Mesendoderm (in vitro differentiated cells): ENCODE data around the gene TPSD1.
"Not testable (repeated sequence)": the region's sequence is repeated elsewhere in the genome, so short reads cannot be mapped to it uniquely, and the experiment has no call there.

Experiments used
- DNase-seq: peaks from one replicate; pipeline ENCODE4 v3.0.0; 2013
- H2AK5ac ChIP-seq: 2 replicates; pipeline ENCODE4 v1.6.1; 2013; ENCODE audit warnings: low read length, inconsistent platforms
- H2BK120ac ChIP-seq: 2 replicates; pipeline ENCODE4 v1.6.1; 2013; ENCODE audit warnings: low read depth, mild to moderate bottlenecking, low read length, moderate library complexity, mixed read lengths
- H2BK15ac ChIP-seq: replicated peaks from 2 replicates; pipeline ENCODE4 v1.6.1; 2013; ENCODE audit warnings: low read depth, mild to moderate bottlenecking, moderate library complexity
- H2BK5ac ChIP-seq: 2 replicates; pipeline ENCODE4 v1.6.1; 2013; ENCODE audit warnings: low read length, inconsistent platforms
- H3K18ac ChIP-seq: 2 replicates; pipeline ENCODE4 v1.6.1; 2013; ENCODE audit warnings: mild to moderate bottlenecking, low read length, mixed read lengths
- H3K23ac ChIP-seq: one replicate; pipeline ENCODE4 v1.6.1; 2013; ENCODE audit warnings: low read length
- H3K27ac ChIP-seq: 2 replicates; pipeline ENCODE4 v1.5.1; 2013; ENCODE audit warnings: low read depth, mild to moderate bottlenecking, inconsistent platforms, low read length, moderate library complexity
- H3K27me3 ChIP-seq: 2 replicates; pipeline ENCODE4 v1.6.1; 2013; ENCODE audit warnings: low read length, control low read depth, mild to moderate bottlenecking, inconsistent platforms; ENCODE audit not compliant: insufficient read depth, poor library complexity
- H3K36me3 ChIP-seq: 2 replicates; pipeline ENCODE4 v1.6.1; 2013; ENCODE audit warnings: low read length, inconsistent platforms; ENCODE audit not compliant: control insufficient read depth, insufficient read depth
- H3K4ac ChIP-seq: one replicate; pipeline ENCODE4 v1.6.1; 2013; ENCODE audit warnings: low read depth, mild to moderate bottlenecking, low read length, moderate library complexity
- H3K4me1 ChIP-seq: 2 replicates; pipeline ENCODE4 v1.6.1; 2013; ENCODE audit warnings: low read depth, low read length, inconsistent platforms; ENCODE audit not compliant: control insufficient read depth
- H3K4me2 ChIP-seq: 2 replicates; pipeline ENCODE4 v1.6.1; 2013; ENCODE audit warnings: low read length
- H3K4me3 ChIP-seq: 2 replicates; pipeline ENCODE4 v1.5.1; 2013; ENCODE audit warnings: mild to moderate bottlenecking, low read length
- H3K56ac ChIP-seq: one replicate; pipeline ENCODE4 v1.6.1; 2013; ENCODE audit warnings: low read length
- H3K79me1 ChIP-seq: 2 replicates; pipeline ENCODE4 v1.6.1; 2013; ENCODE audit warnings: low read length, inconsistent platforms
- H3K79me2 ChIP-seq: 2 replicates; pipeline ENCODE4 v1.6.1; 2013; ENCODE audit warnings: mild to moderate bottlenecking, low read length; ENCODE audit not compliant: control insufficient read depth, insufficient read depth
- H3K9ac ChIP-seq: 2 replicates; pipeline ENCODE4 v1.6.1; 2013; ENCODE audit warnings: low read length, inconsistent platforms
- H4K5ac ChIP-seq: one replicate; pipeline ENCODE4 v1.6.1; 2013; ENCODE audit warnings: low read length
- H4K8ac ChIP-seq: one replicate; pipeline ENCODE4 v1.6.1; 2013; ENCODE audit warnings: low read depth, mild to moderate bottlenecking, control low read depth, low read length, moderate library complexity
- WGBS: extraction: QIAGEN DNeasy Blood & Tissue Kit; methylation state at CpG from one replicate; pipeline ENCODE4 v1.1.7; 2013; ENCODE audit warnings: low lambda C conversion rate, missing lambda C conversion rate; ENCODE audit not compliant: insufficient coverage; ENCODE audit errors: extremely low coverage; 5-methylcytosine and 5-hydroxymethylcytosine counted together

TPSD1 gene

GRCh38 chr16:1271724-1272413 lies 16.0 kb downstream of the TPSD1 start:
- not testable (repeated sequence) for DNase-seq, H3K27ac ChIP-seq, H3K4ac ChIP-seq, H2BK120ac ChIP-seq, H3K4me1 ChIP-seq, H3K4me3 ChIP-seq, H3K23ac ChIP-seq, H2AK5ac ChIP-seq, H3K56ac ChIP-seq, H3K18ac ChIP-seq, H3K4me2 ChIP-seq, H4K8ac ChIP-seq, H3K79me1 ChIP-seq, H2BK15ac ChIP-seq, H3K9ac ChIP-seq, H3K27me3 ChIP-seq, H2BK5ac ChIP-seq, H3K79me2 ChIP-seq, H4K5ac ChIP-seq, H3K36me3 ChIP-seq
- WGBS, result no CpG with 5 or more reads among the region's 19 CpGs

DNA sequence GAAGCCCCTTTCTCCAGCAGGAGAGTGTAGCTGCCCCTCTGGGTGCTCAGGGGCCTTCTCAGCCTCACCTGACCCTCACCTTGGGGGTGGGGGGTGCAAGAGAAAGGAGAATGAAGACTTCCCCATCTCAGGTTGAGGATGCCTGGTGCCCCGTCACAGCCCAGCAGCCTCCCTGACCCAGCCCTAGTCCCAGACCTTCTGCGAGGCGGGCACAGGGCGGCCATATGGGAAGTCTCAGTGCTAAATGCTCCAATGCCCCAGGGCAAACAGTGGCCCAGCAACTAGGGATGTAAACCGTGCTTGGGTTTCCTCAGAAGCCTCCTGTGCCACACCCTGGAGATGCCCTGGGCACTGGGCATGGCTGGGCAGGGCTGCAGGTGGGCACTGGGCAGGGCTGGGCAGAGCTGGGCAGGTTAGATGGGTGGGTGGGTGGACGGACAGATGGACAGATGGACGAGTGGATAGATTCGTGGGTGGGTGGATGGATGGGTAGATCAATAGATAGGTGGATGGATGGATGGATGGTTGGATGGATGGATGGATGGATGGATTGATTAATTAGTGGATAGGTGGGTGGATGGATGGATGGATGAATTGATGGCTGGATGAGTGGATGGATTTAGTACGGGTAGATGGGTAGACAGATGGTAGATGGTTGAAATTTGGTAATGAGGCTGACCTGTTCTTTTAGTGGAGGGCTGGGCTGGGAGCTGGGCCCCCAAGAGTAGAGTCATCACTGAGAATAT lies 16.8 kb downstream of the TPSD1 start:
- Histone ChIP-seq H3K27me3 (no peaks in the 10 kb centered on the region), H4K5ac (no peak overlapping the region), H3K23ac (no peak overlapping the region), H2BK120ac (no peak overlapping the region), H3K27ac (no peak overlapping the region), H3K4ac (no peak overlapping the region), H3K4me3 (no peak overlapping the region), H3K4me2 (no peak overlapping the region), H2AK5ac (no peak overlapping the region), H3K79me2 (no peaks in the 10 kb centered on the region), H3K79me1 (no peaks in the 10 kb centered on the region), H3K56ac (no peak overlapping the region), H3K4me1 (no peaks in the 10 kb centered on the region), H3K9ac (no peak overlapping the region), H3K18ac (no peak overlapping the region), H4K8ac (no peak overlapping the region), H2BK5ac (no peak overlapping the region), H3K36me3 (no peaks in the 10 kb centered on the region), H2BK15ac (no peak overlapping the region)
- WGBS, result no CpG with 5 or more reads among the region's 9 CpGs
- no peak for DNase-seq

- no peak overlapping the region for H3K23ac ChIP-seq
- WGBS, result no CpG with 5 or more reads among the region's 15 CpGs
- H3K4me1 ChIP-seq, result no peaks in the 10 kb centered on the region
- no peak overlapping the region for H4K5ac ChIP-seq
- no peak overlapping the region for H3K27ac ChIP-seq
- no peak overlapping the region for H2AK5ac ChIP-seq
- no peak overlapping the region for H4K8ac ChIP-seq
- no peak overlapping the region for H3K4me2 ChIP-seq
- H3K4ac ChIP-seq, result no peak overlapping the region
- no peak overlapping the region for H3K4me3 ChIP-seq
- no peak overlapping the region for H2BK5ac ChIP-seq
- H2BK15ac ChIP-seq, result no peak overlapping the region
- H3K36me3 ChIP-seq, result no peaks in the 10 kb centered on the region
- H3K56ac ChIP-seq, result no peak overlapping the region
- H3K27me3 ChIP-seq, result no peaks in the 10 kb centered on the region
- H2BK120ac ChIP-seq, result no peak overlapping the region
- H3K18ac ChIP-seq, result no peak overlapping the region
- no peak overlapping the region for H3K9ac ChIP-seq
- DNase-seq, result no peak
- H3K79me1 ChIP-seq, result no peaks in the 10 kb centered on the region
- no peaks in the 10 kb centered on the region for H3K79me2 ChIP-seq
Observed at GRCh38 chr16:1273816-1274215, 17.9 kb downstream of the TPSD1 start.

DNA sequence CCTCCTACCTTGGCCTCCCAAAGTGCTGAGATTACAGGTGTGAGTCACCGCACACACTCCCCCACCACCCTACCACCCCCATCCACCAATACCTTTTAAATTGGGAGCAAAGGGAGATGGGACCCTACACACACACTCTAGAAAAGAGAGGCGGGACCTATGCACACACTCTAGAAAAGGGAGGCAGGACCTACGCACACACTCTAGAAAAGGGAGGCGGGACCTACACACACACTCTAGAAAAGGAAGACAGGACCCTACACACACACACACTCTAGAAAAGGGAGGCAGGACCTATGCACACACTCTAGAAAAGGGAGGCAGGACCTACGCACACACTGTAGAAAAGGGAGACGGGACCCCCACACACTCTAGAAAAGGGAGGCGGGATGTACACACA lies 18.9 kb downstream of the TPSD1 start:
- H2AK5ac ChIP-seq, result no peak overlapping the region
- H3K79me2 ChIP-seq, result no peaks in the 10 kb centered on the region
- peak; percentile 19 for DNase-seq
- no peak overlapping the region for H2BK5ac ChIP-seq
- H3K27ac ChIP-seq, result no peak overlapping the region
- H2BK15ac ChIP-seq, result no peak overlapping the region
- no peak overlapping the region for H3K4me3 ChIP-seq
- no peak overlapping the region for H3K23ac ChIP-seq
- H3K18ac ChIP-seq, result no peak overlapping the region
- no peak overlapping the region for H4K8ac ChIP-seq
- no peak overlapping the region for H2BK120ac ChIP-seq
- no peaks in the 10 kb centered on the region for H3K27me3 ChIP-seq
- no peaks in the 10 kb centered on the region for H3K36me3 ChIP-seq
- H4K5ac ChIP-seq, result no peak overlapping the region
- WGBS, result no CpG with 5 or more reads among the region's 7 CpGs
- no peak overlapping the region for H3K4ac ChIP-seq
- no peak overlapping the region for H3K4me2 ChIP-seq
- H3K4me1 ChIP-seq, result no peaks in the 10 kb centered on the region
- H3K9ac ChIP-seq, result no peak overlapping the region
- no peak overlapping the region for H3K56ac ChIP-seq
- no peaks in the 10 kb centered on the region for H3K79me1 ChIP-seq

DNA sequence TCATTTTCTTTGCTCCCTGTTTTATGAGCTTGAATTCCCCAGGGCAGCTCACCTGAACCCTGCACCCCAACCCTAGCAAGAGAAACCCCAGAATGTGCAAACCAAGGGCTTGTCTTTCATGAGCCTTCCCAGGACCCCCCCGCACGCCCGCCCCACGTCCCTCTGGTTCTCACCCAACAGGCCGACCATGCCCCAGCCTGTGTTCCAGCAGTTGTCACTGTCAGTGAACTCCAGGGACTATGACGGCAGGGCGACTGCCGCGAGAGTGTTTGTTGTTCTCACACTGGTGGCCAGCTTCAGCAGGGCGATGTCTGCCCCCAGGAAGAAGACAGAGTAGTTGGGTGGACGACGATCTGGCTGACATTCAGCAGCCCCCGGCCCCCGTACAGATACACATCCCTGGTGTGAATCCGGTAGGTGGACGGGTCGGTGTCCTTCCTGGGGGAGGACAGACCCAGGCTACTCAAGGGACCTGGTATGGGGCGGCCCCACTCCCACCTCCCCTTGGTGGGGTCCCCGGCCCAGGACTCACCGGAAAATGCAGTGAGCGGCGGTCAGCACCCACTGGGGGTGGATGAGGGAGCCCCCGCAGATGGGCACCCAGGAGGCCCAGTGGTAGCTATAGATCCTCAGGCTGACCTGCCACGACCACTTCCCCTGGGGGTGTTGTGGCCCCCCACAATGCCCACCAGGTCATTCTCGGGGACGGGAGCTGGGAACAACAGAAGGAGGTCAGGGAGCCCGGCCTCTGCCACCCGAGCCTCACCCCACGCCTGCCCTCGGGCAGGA lies 20.1 kb downstream of the TPSD1 start:
- Histone ChIP-seq H3K23ac (no peak overlapping the region), H2AK5ac (no peak overlapping the region), H2BK15ac (no peak overlapping the region), H3K4me1 (no peaks in the 10 kb centered on the region), H3K27me3 (no peaks in the 10 kb centered on the region), H3K27ac (no peak overlapping the region), H3K56ac (no peak overlapping the region), H3K79me2 (no peaks in the 10 kb centered on the region), H3K9ac (no peak overlapping the region), H3K4ac (no peak overlapping the region), H2BK5ac (no peak overlapping the region), H4K8ac (no peak overlapping the region), H3K36me3 (no peaks in the 10 kb centered on the region), H3K4me2 (no peak overlapping the region), H3K18ac (no peak overlapping the region), H4K5ac (no peak overlapping the region), H3K4me3 (no peak overlapping the region), H3K79me1 (no peaks in the 10 kb centered on the region), H2BK120ac (no peak overlapping the region)
- no peak for DNase-seq
- WGBS, result no CpG with 5 or more reads among the region's 30 CpGs
